DOHH2 (cell line): Measurements from ENCODE around the gene WDR45.

Experiments used
- H3F3A ChIP-seq: fragments of 200-600 bp; sonication (generic), shearing (Covaris generic); 2 replicates; pipeline ENCODE4 v1.6.0; 2016; ENCODE audit warnings: antibody characterized with exemption, mild to moderate bottlenecking; ENCODE audit not compliant: control insufficient read depth, insufficient read depth
- H3K27ac ChIP-seq: fragments of 200-600 bp; sonication (generic); 2 replicates; pipeline ENCODE4 v1.5.1; 2014; ENCODE audit warnings: low read depth, mild to moderate bottlenecking, low read length, moderate library complexity
- H3K27me3 ChIP-seq: fragments of 200-600 bp; sonication (generic); 2 replicates; pipeline ENCODE4 v1.6.1; 2014; ENCODE audit warnings: mild to moderate bottlenecking, low read length, mixed read lengths; ENCODE audit not compliant: control insufficient read depth
- H3K36me3 ChIP-seq: fragments of 200-600 bp; sonication (generic); 2 replicates; pipeline ENCODE4 v1.6.1; 2014; ENCODE audit warnings: mild to moderate bottlenecking, low read length, moderate library complexity, mixed read lengths; ENCODE audit not compliant: control insufficient read depth
- H3K4me1 ChIP-seq: fragments of 200-600 bp; sonication (generic); 2 replicates; pipeline ENCODE4 v1.6.1; 2014; ENCODE audit warnings: mild to moderate bottlenecking, low read length, mixed read lengths; ENCODE audit not compliant: control insufficient read depth
- H3K4me2 ChIP-seq: fragments of 200-600 bp; sonication (generic); 2 replicates; pipeline ENCODE4 v1.6.0; 2014; ENCODE audit warnings: mild to moderate bottlenecking, low read length, moderate library complexity
- H3K4me3 ChIP-seq: fragments of 200-600 bp; sonication (generic); 2 replicates; pipeline ENCODE4 v1.5.1; 2014; ENCODE audit warnings: mild to moderate bottlenecking, low read length, mixed read lengths
- H3K79me2 ChIP-seq: fragments of 200-600 bp; sonication (generic); 2 replicates; pipeline ENCODE4 v1.6.1; 2014; ENCODE audit warnings: mild to moderate bottlenecking, low read length, mixed read lengths; ENCODE audit not compliant: control insufficient read depth
- H3K9me2 ChIP-seq: fragments of 200-600 bp; sonication (generic); replicated peaks from 2 replicates; pipeline ENCODE4 v1.6.1; 2014; ENCODE audit warnings: mild to moderate bottlenecking, low read length, mixed read lengths; ENCODE audit not compliant: control insufficient read depth
- H3K9me3 ChIP-seq: fragments of 200-600 bp; sonication (generic); 2 replicates; pipeline ENCODE4 v1.6.1; 2014; ENCODE audit warnings: antibody characterized with exemption, low read length, mixed read lengths; ENCODE audit not compliant: control insufficient read depth, insufficient read depth
- H4K20me1 ChIP-seq: fragments of 200-600 bp; sonication (generic); 2 replicates; pipeline ENCODE4 v1.6.0; 2014; ENCODE audit warnings: low read depth, mild to moderate bottlenecking, antibody characterized with exemption, low read length, moderate library complexity; ENCODE audit not compliant: control insufficient read depth, insufficient read depth
- EZH2phosphoT487 ChIP-seq: fragments of 200-600 bp; sonication (generic); IDR thresholded peaks from 2 replicates; pipeline ENCODE4 v1.6.1; 2017; ENCODE audit warnings: borderline replicate concordance, mild to moderate bottlenecking, antibody characterized with exemption, low read length, moderate library complexity, mixed read lengths
- TF ChIP-seq, protein P1 (sequence below): fragments of 200-600 bp; sonication (generic); IDR thresholded peaks from one replicate; pipeline ENCODE4 v1.5.1; 2014; ENCODE audit warnings: antibody characterized with exemption, mild to moderate bottlenecking, low read depth, low read length; ENCODE audit not compliant: poor library complexity, severe bottlenecking

Gene WDR45

DNA sequence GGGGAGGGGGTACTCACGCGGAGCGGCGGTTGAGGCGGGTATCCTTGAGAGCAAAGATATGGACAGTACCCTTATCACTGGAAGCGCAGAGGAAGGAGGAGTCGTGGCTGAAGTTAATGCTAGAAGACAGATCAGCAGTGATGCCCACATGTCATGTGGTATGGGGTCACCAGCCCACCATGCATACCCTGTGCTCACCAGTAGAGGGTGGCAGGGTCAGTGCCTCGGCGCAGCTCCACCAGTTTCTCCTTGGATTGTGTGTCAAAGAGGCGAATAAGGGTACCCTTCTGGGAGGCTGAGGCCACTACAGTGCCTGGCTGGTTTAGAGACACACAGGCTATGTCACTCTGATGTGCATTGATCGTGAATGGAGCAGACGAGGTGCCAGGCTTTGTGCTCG lies 4.3 kb downstream of the WDR45 start:
- no peaks in the 10 kb centered on the region for H4K20me1 ChIP-seq
- H3F3A ChIP-seq = no peaks in the 10 kb centered on the region
- H3K4me1 ChIP-seq = peaks cover 17% of the 10 kb centered on the region
- H3K27ac ChIP-seq = no peak overlapping the region
- H3K36me3 ChIP-seq = peaks cover 3% of the 10 kb centered on the region; the same call in 1 of the 2 replicates
- no peak for TF ChIP-seq EZH2phosphoT487
- TF ChIP-seq, protein P1, sequence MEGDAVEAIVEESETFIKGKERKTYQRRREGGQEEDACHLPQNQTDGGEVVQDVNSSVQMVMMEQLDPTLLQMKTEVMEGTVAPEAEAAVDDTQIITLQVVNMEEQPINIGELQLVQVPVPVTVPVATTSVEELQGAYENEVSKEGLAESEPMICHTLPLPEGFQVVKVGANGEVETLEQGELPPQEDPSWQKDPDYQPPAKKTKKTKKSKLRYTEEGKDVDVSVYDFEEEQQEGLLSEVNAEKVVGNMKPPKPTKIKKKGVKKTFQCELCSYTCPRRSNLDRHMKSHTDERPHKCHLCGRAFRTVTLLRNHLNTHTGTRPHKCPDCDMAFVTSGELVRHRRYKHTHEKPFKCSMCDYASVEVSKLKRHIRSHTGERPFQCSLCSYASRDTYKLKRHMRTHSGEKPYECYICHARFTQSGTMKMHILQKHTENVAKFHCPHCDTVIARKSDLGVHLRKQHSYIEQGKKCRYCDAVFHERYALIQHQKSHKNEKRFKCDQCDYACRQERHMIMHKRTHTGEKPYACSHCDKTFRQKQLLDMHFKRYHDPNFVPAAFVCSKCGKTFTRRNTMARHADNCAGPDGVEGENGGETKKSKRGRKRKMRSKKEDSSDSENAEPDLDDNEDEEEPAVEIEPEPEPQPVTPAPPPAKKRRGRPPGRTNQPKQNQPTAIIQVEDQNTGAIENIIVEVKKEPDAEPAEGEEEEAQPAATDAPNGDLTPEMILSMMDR = no peak
- no peak overlapping the region for H3K4me3 ChIP-seq
- no peaks in the 10 kb centered on the region for H3K27me3 ChIP-seq
- H3K4me2 ChIP-seq = no peak overlapping the region
- H3K79me2 ChIP-seq = peaks cover 13% of the 10 kb centered on the region
- no peaks in the 10 kb centered on the region for H3K9me2 ChIP-seq
- no peaks in the 10 kb centered on the region for H3K9me3 ChIP-seq

DNA sequence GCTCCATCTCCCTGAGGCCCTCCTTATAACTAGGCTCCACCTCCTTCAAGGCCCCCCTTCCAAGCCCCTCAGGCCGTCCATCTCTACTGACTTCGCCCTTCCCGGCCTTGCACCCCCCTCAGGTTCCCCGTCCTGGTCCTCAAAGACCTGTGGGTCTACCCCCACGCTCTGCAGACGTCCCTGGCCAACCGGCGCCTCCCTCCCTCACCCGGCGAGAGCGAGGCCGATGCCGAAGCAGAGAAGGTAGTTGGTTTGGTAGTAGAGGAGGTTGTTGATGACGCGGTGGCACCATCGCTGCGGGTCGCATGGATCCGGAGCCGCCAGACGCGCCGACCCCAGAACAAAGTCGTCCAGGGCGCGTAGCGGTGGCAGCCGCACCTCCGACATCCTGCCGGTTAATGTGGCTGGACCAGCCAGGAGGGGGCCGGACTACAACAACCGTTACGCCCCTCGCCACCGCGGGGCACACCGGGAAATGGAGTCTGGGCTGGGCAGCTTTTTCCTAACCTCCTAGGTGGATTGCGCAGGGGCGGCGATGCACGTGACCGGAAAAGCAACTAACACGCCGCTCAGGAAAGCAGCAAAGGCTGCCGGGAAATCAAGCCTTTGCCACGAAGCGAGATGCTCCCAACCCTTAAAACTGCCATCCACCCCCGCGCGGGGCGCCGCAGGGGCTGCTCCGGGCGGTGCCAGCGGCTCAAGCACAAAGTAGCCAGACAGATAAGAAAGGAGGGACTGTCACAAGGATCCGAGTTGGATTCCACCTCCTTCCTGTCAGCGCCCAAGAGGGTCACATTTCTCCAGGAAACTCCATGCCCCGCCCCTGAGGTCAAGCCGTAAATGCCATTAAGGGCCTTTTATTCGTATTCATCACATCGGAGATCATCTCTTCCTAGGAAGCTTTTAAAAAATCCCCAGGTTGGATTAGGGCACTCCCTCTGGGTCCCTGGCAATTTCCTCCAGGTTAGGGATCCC lies 5.8 kb downstream of the WDR45 start, which contains the start of gene PRAF2:
TSS of gene PRAF2 (minus strand) at position 402 of the 975 bp plus-strand sequence. CDS start at position 387, 15 bp downstream.
- TF ChIP-seq, protein P1 = no peak
- no peak for TF ChIP-seq EZH2phosphoT487
- Histone ChIP-seq H3K9me3 (no peaks in the 10 kb centered on the region), H3K9me2 (no peaks in the 10 kb centered on the region), H4K20me1 (no peaks in the 10 kb centered on the region), H3K4me3 (peak within 1 kb of the TSS; percentile 93), H3K4me1 (peaks cover 11% of the 10 kb centered on the region), H3K27me3 (no peaks in the 10 kb centered on the region), H3K79me2 (peaks cover 13% of the 10 kb centered on the region), H3F3A (no peaks in the 10 kb centered on the region), H3K36me3 (peaks cover 3% of the 10 kb centered on the region; the same call in 1 of the 2 replicates), H3K4me2 (peak within 1 kb of the TSS; percentile 78), H3K27ac (no peak within 1 kb of the TSS)

DNA sequence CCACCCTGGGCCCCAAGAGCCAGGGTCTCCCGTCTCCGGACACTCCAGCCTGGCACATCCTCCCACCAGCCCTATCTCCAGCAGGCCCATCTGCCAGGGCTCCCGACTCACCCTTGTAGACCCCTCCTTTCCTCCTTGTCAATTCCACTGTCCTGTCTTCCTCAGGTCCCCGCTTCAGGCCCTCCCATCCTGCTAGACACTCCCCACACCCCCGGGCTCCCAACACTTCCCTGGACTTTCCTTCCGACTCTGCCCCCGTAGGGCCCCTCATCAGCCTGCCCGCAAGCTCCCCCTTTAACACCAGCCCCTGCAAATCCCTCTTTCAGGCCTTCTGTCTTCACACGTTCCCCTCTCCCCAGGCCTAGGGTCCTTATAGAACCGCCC lies 7.0 kb downstream of the WDR45 start:
- H4K20me1 ChIP-seq = no peaks in the 10 kb centered on the region
- TF ChIP-seq EZH2phosphoT487 = no peak
- TF ChIP-seq, protein P1 = no peak
- peaks cover 13% of the 10 kb centered on the region for H3K79me2 ChIP-seq
- H3K27me3 ChIP-seq = no peaks in the 10 kb centered on the region
- no peaks in the 10 kb centered on the region for H3K9me2 ChIP-seq
- H3K9me3 ChIP-seq = no peaks in the 10 kb centered on the region
- peaks cover 11% of the 10 kb centered on the region for H3K4me1 ChIP-seq
- peak overlapping the region; percentile 78 for H3K4me2 ChIP-seq
- H3K27ac ChIP-seq = no peak overlapping the region
- H3K4me3 ChIP-seq = peak overlapping the region; percentile 93
- H3K36me3 ChIP-seq = peaks cover 3% of the 10 kb centered on the region; the same call in 1 of the 2 replicates
- H3F3A ChIP-seq = no peaks in the 10 kb centered on the region
